Neutrophil (primary cell): Measurements from ENCODE around the gene TNNT2.

ENCODE experiments used
- H3K27ac ChIP-seq: fragments of 200-600 bp; sonication (generic); 2 replicates; pipeline ENCODE4 v1.5.1; 2016; ENCODE audit warnings: mild to moderate bottlenecking, moderate library complexity
- H3K27me3 ChIP-seq: fragments of 200-600 bp; sonication (generic); 2 replicates; pipeline ENCODE4 v1.6.0; 2016; ENCODE audit warnings: mild to moderate bottlenecking
- H3K36me3 ChIP-seq: fragments of 200-600 bp; sonication (generic); 2 replicates; pipeline ENCODE4 v1.5.1; 2017
- H3K4me1 ChIP-seq, 2 experiments: fragments of 200-600 bp in 1 of 2; sonication (generic) in 1 of 2; 1 replicate in 1 of 2; 2 replicates in 1 of 2; pipeline versions ENCODE4 v1.5.1 to v1.6.1; 2013 to 2016; ENCODE audit warnings: low read depth in 1 of 2, low read length in 1 of 2, mild to moderate bottlenecking in 1 of 2, moderate library complexity in 1 of 2; ENCODE audit not compliant: control insufficient read depth in 1 of 2, insufficient read depth in 1 of 2
- H3K4me3 ChIP-seq, 2 experiments: fragments of 200-600 bp in 1 of 2; sonication (generic) in 1 of 2; 1 replicate in 1 of 2; 2 replicates in 1 of 2; pipeline ENCODE4 v1.5.1; 2013 to 2016; ENCODE audit warnings: low read depth in 1 of 2, low read length in 1 of 2, mild to moderate bottlenecking in 1 of 2, moderate library complexity in 1 of 2
- H3K9me3 ChIP-seq: fragments of 200-600 bp; sonication (generic); 2 replicates; pipeline ENCODE4 v1.5.1; 2016
- CTCF ChIP-seq: fragments of 200-600 bp; sonication (generic); IDR thresholded peaks from 2 replicates; pipeline ENCODE4 v1.5.1; 2016; ENCODE audit warnings: antibody characterized with exemption

TNNT2 gene

DNA sequence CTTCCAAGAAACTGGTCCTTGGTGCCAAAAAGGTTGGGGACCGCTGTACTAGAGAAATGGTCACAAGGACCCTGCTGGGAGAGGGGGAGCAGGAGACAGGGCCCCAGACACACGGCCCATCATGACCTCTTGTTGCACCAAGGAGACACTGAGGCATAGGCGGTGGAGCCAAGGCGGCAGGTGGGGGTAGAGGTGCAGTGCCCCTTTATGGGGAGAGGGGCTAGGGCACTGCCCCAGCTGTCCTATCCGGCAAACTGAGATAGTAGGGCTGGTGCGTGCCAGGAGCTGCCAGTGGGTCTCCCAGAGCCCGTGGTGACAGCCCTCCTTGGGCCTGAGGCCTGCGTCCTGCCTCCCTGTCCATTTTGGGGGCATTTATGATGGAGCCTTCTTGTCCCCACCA is 20.3 kb downstream of the TNNT2 start:
- TF ChIP-seq CTCF = no peak
- H3K27me3 ChIP-seq = peaks cover 9% of the 10 kb centered on the region

GRCh38 chr1:201356701-201357100 is 20.8 kb downstream of the TNNT2 start:
- Histone ChIP-seq H3K27ac (no peak overlapping the region), H3K27me3 (peaks cover 9% of the 10 kb centered on the region), H3K9me3 (no peaks in the 10 kb centered on the region), H3K36me3 (no peaks in the 10 kb centered on the region), H3K4me1 (no peaks in the 10 kb centered on the region), H3K4me3 (no peak overlapping the region)
- TF ChIP-seq CTCF = no peak

More for the DNA sequence above, 20.3 kb downstream of the TNNT2 start:
- H3K36me3 ChIP-seq = no peaks in the 10 kb centered on the region
- H3K4me3 ChIP-seq = no peak overlapping the region
- no peaks in the 10 kb centered on the region for H3K4me1 ChIP-seq
- H3K9me3 ChIP-seq = no peaks in the 10 kb centered on the region
- no peak overlapping the region for H3K27ac ChIP-seq

GRCh38 chr1:201356236-201356635 is 21.2 kb downstream of the TNNT2 start:
- Histone ChIP-seq H3K4me1 (no peaks in the 10 kb centered on the region), H3K4me3 (no peak overlapping the region), H3K27me3 (peaks cover 9% of the 10 kb centered on the region), H3K9me3 (no peaks in the 10 kb centered on the region), H3K36me3 (no peaks in the 10 kb centered on the region), H3K27ac (no peak overlapping the region)
- no peak for TF ChIP-seq CTCF

- H3K27ac ChIP-seq = no peak overlapping the region
- TF ChIP-seq CTCF = no peak
- no peak overlapping the region for H3K4me3 ChIP-seq
- H3K4me1 ChIP-seq = no peaks in the 10 kb centered on the region
- H3K27me3 ChIP-seq = peaks cover 16% of the 10 kb centered on the region
- no peaks in the 10 kb centered on the region for H3K36me3 ChIP-seq
- H3K9me3 ChIP-seq = no peaks in the 10 kb centered on the region
Observed at GRCh38 chr1:201355471-201355870, 22.0 kb downstream of the TNNT2 start.

DNA sequence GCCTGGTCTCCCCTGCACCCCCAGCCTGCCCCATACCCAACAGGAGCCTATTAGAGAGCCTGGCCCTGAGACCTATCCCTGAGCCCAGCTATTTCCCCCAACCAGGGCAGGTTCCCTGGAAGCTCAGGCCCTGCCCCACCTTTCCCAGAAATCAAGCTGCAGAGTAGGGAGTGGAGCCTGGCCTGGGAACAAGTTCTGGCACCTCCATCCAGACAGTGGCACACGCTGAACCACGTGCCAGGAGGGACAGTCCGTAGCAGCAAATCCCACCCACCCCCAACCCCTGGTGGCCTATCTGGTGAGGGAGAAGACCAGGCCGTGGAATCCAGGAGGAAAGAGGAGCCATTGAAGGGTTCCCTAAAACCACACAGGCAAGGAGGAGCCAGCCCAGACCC is 22.6 kb downstream of the TNNT2 start:
- Histone ChIP-seq H3K4me3 (no peak overlapping the region), H3K4me1 (no peaks in the 10 kb centered on the region), H3K27me3 (peaks cover 22% of the 10 kb centered on the region), H3K27ac (no peak overlapping the region), H3K36me3 (no peaks in the 10 kb centered on the region), H3K9me3 (no peaks in the 10 kb centered on the region)
- TF ChIP-seq CTCF = no peak
